NCI-H2029 (cell line): ENCODE data around the gene CNTLN.
"Not testable (repeated sequence)": the region's sequence is repeated elsewhere in the genome, so short reads cannot be mapped to it uniquely, and the experiment has no call there.

ENCODE experiments used
- DNase-seq: peaks from one replicate; lab custom pipeline; 2025; lab: John Stamatoyannopoulos, UW

CNTLN gene

GRCh38 chr9:17171309-17172094 is 36.7 kb downstream of the CNTLN start:
- DNase-seq: no peak

DNA sequence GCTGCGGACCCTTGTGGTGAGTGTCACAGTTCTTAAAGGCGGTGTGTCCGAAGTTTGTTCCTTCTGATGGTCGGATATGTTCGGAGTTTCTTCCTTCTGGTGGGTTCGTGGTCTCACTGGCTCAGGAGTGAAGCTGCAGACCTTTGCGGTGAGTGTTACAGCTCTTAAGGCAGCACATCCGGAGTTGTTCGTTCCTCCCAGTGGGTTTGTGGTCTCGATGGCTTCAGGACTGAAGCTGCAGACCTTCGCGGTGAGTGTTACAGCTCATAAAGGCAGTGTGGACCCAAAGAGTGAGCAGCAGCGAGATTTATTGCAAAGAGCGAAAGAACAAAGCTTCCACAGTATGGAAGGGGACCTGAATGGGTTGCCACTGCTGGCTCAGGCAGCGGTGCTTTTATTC is 42.7 kb downstream of the CNTLN start:
- DNase-seq: not testable (repeated sequence)

- DNase-seq: no peak
These were observed 50.7 kb downstream of the CNTLN start for GRCh38 chr9:17185481-17186029.

- no peak for DNase-seq
These were observed 56.2 kb downstream of the CNTLN start for GRCh38 chr9:17191082-17191481.

- DNase-seq: no peak
These were observed 69.8 kb downstream of the CNTLN start for GRCh38 chr9:17204611-17205152.

- no peak for DNase-seq
These were observed 81.2 kb downstream of the CNTLN start for GRCh38 chr9:17216011-17216410.

- DNase-seq: no peak
These were observed 81.8 kb downstream of the CNTLN start for GRCh38 chr9:17216646-17217045.

GRCh38 chr9:17217272-17217671 is 82.4 kb downstream of the CNTLN start:
- DNase-seq: no peak

DNA sequence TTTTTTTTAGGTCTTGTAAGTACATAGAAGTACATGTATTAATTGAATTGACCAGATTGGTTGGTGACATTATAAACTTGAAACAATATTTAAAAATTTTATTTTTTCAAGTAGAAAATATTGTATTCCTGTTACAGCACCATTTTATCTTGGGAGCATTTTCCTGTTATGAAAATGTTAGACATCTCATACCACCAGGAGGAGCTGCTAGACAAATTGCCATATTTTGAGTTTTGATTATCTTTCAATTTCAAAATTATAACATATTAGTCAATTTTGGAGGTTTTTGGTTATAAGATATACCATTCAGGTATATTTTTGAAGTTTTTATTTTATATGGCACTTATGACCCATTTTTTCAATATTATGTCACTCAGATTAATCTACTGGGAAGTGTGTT is 84.4 kb downstream of the CNTLN start:
- no peak for DNase-seq

GRCh38 chr9:17222932-17223331 is 88.1 kb downstream of the CNTLN start:
- no peak for DNase-seq

- no peak for DNase-seq
These were observed 90.6 kb downstream of the CNTLN start for GRCh38 chr9:17225407-17225806.

- DNase-seq: no peak
These were observed 95.2 kb downstream of the CNTLN start for GRCh38 chr9:17229945-17230560.

DNA sequence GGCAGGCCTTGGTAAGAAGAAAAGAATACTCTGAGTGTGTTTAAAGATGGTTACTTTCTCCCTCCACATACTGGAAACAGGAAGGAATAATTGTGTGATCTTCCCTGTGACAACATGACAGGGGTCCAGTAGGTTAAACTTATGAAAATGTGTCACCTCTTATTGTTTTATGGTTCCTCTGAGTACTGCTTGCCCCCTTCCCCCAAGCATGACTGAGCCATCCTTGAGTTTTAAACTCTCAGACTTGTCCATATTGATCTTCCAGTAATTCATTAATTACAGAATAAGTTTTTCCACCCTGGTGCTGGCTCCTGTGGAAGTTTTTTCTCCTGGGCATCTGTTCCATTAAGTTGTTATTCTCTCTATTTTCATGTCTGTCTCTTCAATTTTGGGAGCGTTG is 95.8 kb downstream of the CNTLN start:
- DNase-seq: no peak

DNA sequence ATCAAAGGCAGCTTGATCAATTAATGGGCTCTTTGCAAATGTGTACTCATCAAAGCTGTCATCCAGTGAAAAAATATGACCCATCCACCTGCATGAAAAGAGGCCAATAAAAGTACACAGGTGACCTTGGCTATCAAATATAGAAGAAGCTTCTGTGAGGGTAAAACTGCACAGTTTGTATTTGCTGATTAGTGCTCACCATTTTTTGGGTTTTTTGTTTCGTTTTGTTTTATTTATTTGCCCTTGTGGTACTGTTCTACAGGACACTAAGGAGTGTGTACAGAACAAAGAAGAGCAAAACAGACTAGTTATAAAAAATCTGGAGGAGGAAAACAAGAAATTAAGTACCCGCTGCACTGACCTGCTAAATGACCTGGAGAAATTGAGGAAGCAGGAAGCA is 101.3 kb downstream of the CNTLN start:
- no peak for DNase-seq

DNA sequence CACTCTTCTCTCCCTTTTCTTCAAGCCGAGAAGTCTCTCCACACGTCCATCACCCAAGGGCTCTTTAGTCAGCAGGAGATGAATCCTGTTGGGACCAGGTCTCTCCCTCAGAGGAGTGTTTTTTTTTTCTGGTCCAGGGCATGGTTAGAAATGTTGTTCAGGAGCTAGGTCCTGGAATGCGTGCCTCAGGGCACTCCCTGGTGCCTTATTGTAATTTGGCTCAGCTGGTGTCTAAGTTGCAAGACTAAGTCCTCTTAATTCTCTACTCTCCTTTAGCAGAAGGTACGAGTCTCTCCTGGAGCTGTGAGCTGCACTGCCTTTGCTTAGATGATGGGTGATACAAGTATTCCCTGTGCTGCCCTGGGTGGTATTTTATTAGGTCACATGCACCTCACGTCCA is 111.9 kb downstream of the CNTLN start:
- DNase-seq: no peak

DNA sequence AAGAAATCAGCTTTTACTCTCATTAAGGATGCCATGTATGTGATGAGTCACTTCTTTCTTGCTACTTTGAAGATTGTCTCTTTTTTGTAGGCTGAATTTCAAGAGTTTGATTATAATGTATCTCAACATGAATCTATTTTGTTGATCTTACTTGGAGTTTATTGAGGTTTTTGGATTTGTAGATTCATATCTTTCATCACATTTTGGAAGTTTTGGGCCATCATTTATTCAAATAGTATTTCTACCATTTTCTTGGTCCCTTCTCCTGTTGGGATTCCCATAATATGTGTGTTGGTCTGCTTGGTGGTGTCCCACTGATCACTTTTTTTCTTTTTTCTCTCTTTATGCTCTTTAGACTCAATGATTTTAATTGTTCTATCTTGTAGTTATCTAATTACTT is 116.3 kb downstream of the CNTLN start:
- DNase-seq: no peak

DNA sequence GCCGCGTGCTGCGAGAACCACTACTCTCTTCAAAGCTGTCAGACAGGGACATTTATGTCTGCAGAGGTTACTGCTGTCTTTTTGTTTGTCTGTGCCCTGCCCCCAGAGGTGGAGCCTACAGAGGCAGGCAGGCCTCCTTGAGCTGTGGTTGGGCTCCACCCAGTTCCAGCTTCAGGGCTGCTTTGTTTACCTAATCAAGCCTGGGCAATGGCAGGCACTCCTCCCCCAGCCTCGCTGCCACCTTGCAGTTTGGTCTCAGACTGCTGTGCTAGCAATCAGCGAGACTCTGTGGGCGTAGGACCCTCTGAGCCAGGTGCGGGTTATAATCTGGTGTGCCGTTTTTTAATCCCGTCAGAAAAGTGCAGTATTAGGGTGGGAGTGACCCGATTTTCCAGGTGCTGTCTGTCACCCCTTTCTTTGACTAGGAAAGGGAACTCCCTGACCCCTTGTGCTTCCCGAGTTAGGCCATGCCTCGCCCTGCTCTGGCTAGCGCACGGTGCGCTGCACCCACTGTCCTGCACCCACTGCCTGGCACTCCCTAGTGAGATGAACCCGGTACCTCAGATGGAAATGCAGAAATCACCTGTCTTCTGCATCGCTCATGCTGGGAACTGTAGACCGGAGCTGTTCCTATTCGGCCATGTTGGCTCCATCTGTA is 133.8 kb downstream of the CNTLN start:
- peak; percentile 48 for DNase-seq

- DNase-seq: no peak
These were observed 135.0 kb downstream of the CNTLN start for GRCh38 chr9:17269799-17270198.

- DNase-seq: no peak
These were observed 137.7 kb downstream of the CNTLN start for GRCh38 chr9:17272536-17272935.

- no peak for DNase-seq
These were observed 145.6 kb downstream of the CNTLN start for GRCh38 chr9:17280350-17281012.

- not testable (repeated sequence) for DNase-seq
These were observed 155.8 kb downstream of the CNTLN start for GRCh38 chr9:17290673-17291072.

DNA sequence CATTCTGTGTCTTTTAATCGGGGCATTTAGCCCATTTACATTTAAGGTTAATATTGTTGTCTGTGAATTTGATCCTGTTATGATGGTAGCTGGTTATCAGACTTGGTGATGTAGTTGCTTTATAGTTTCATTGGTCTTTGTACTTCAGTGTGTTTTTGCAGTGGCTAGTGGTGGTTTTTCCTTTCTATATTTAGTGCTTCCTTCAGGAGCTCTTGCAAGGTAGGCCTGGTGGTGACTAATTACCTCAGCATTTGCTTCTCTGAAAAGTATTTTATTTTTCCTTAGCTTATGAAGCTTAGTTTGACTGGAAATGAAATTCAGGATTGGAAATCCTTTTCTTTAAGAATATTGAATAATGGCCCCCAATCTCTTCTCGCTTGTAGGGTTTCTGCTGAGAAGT is 156.9 kb downstream of the CNTLN start:
- DNase-seq: no peak
